ENCODE data around the gene RTEL1. TPM values are rescaled to one million over a fixed set of nuclear protein-coding genes. Genes with fewer than 3 reads are reported as not detected.

Gene RTEL1
- total RNA-seq, 1 experiment from 2014 or later, result 58.0 TPM

- TF ChIP-seq REST (IDR thresholded peaks at IDR 0.05; ENCODE audit: low read depth) (no peak), EZH2phosphoT487 (IDR thresholded peaks at IDR 0.05; ENCODE audit: borderline replicate concordance) (no peak), POLR2AphosphoS5 (IDR thresholded peaks at IDR 0.05; ENCODE audit: low read depth, low read length) (no peak), ZFX (IDR thresholded peaks at IDR 0.05) (no peak), TCF7L2 (IDR thresholded peaks at IDR 0.05; ENCODE audit: borderline replicate concordance, extremely low read depth, insufficient read depth, insufficient read length) (no peak), SP1 (IDR thresholded peaks at IDR 0.05; ENCODE audit: low read depth) (no peak), ZNF274 (IDR thresholded peaks at IDR 0.05; ENCODE audit: low read depth, low read length) (no peak)
- TF ChIP-seq, protein P1, sequence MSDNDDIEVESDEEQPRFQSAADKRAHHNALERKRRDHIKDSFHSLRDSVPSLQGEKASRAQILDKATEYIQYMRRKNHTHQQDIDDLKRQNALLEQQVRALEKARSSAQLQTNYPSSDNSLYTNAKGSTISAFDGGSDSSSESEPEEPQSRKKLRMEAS (IDR thresholded peaks at IDR 0.05), result no peak
Observed at GRCh38 chr20:63737695-63737944, 79.5 kb downstream of the RTEL1 start (continued).

- no peak for ATAC-seq
- ChIA-PET RAD21 (ENCODE audit: low non-redundant PET in 1 of 2, low total read pairs in 2 of 2, uncharacterized antibody in 2 of 2, unreplicated experiment in 2 of 2) (interaction anchor here in 1 of 2 experiments (0.6 kb wide), 1 partner anchor 27 kb away, joined by 3 read pairs; no protein-coding TSS in a partner anchor), POLR2A (no interaction called here), CTCF (no interaction called here)
- no peaks in the 10 kb centered on the region for H4K20me1 ChIP-seq (ENCODE audit: insufficient read depth)
- no peaks in the 10 kb centered on the region for H3K9me2 ChIP-seq (ENCODE audit: insufficient read depth)
- H3K9ac ChIP-seq (ENCODE audit: low read length), result peak overlapping the region; percentile 56; the same call in 1 of the 2 replicates
- H2AFZ ChIP-seq (ENCODE audit: low read depth, low read length, poor library complexity, severe bottlenecking), result no peak overlapping the region
- peaks cover 3 to 22% of the 10 kb centered on the region in 2 experiments; a peak in 2 of 4 replicates for H3K36me3 ChIP-seq (ENCODE audit: control insufficient read depth in 1 of 2, insufficient read depth in 2 of 2, low read length in 2 of 2)
- H3K4me1 ChIP-seq (ENCODE audit: control insufficient read depth in 1 of 2, insufficient read depth in 2 of 2, low read length in 2 of 2), result peaks cover 20 to 50% of the 10 kb centered on the region in 2 experiments; a peak in 3 of 4 replicates
- DNase-seq (ENCODE audit: low read depth, low spot score), result no peak
- H3K79me2 ChIP-seq (ENCODE audit: insufficient read depth, low read length), result peaks cover 26% of the 10 kb centered on the region
- H3K4me2 ChIP-seq (ENCODE audit: low read length), result peak overlapping the region; percentile 66
- TF ChIP-seq SIN3A (IDR thresholded peaks at IDR 0.05; ENCODE audit: low read depth) (no peak), EZH2 (IDR thresholded peaks at IDR 0.05) (no peak), POLR2A (IDR thresholded peaks at IDR 0.05; ENCODE audit: borderline replicate concordance, extremely low read depth, insufficient read depth, insufficient read length) (no peak), EZH2phosphoT487 (IDR thresholded peaks at IDR 0.05; ENCODE audit: borderline replicate concordance) (no peak), POLR2AphosphoS5 (IDR thresholded peaks at IDR 0.05; ENCODE audit: low read depth, low read length) (no peak), SRF (IDR thresholded peaks at IDR 0.05; ENCODE audit: low read depth) (no peak), CEBPB (IDR thresholded peaks at IDR 0.05; ENCODE audit: low read depth) (no peak)
- TF ChIP-seq, protein P2, sequence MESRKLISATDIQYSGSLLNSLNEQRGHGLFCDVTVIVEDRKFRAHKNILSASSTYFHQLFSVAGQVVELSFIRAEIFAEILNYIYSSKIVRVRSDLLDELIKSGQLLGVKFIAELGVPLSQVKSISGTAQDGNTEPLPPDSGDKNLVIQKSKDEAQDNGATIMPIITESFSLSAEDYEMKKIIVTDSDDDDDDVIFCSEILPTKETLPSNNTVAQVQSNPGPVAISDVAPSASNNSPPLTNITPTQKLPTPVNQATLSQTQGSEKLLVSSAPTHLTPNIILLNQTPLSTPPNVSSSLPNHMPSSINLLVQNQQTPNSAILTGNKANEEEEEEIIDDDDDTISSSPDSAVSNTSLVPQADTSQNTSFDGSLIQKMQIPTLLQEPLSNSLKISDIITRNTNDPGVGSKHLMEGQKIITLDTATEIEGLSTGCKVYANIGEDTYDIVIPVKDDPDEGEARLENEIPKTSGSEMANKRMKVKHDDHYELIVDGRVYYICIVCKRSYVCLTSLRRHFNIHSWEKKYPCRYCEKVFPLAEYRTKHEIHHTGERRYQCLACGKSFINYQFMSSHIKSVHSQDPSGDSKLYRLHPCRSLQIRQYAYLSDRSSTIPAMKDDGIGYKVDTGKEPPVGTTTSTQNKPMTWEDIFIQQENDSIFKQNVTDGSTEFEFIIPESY (IDR thresholded peaks at IDR 0.05; ENCODE audit: extremely low read depth, insufficient replicate concordance, low read length), result no peak
- no peaks in the 10 kb centered on the region for H3K9me3 ChIP-seq (ENCODE audit: control insufficient read depth in 1 of 2, insufficient read depth in 1 of 2, low read depth in 1 of 2, low read length in 2 of 2)
- H3K27ac ChIP-seq (ENCODE audit: low read depth, low read length), result peak overlapping the region; percentile 84
- no TSS peak for BruUV-seq (replicated peaks)
- peak overlapping the region; percentile 42 to 52; a peak in 3 of 4 replicates for H3K4me3 ChIP-seq (replicated peaks in 1 of 2; ENCODE audit: low read depth in 1 of 2, low read length in 2 of 2)
- H3K27me3 ChIP-seq (ENCODE audit: insufficient read depth, low read length), result no peaks in the 10 kb centered on the region
- intact Hi-C loops (cut with micrococcal nuclease), result loop anchor here (10.0 kb wide), 1 partner anchor 127 kb away; the partner anchor contains the start of genes ABHD16B and TPD52L2
Observed at GRCh38 chr20:63737945-63738686, 80.0 kb downstream of the RTEL1 start.

Data from HCT116 (cell line).